Vagina (tissue), 2 donors: ENCODE results near the gene TEKTIP1. TPM values are rescaled to one million over a fixed set of nuclear protein-coding genes. Genes with fewer than 3 reads are reported as not detected.
"Not testable (repeated sequence)": the region's sequence is repeated elsewhere in the genome, so short reads cannot be mapped to it uniquely, and the experiment has no call there.

Experiments
- DNase-seq, 2 donors: peaks; one replicate each; pipeline ENCODE4 v3.0.0-alpha.2; 2017; ENCODE audit errors: extremely low spot score in 2 of 2
- H3K27ac ChIP-seq: fragments of 200-600 bp; sonication (generic); one replicate; pipeline ENCODE4 v1.5.1; 2019
- H3K27me3 ChIP-seq: fragments of 200-600 bp; sonication (generic); one replicate; pipeline ENCODE4 v1.5.1; 2019
- H3K36me3 ChIP-seq, 2 donors: fragments of 200-600 bp; sonication (generic); one replicate each; pipeline ENCODE4 v1.5.1; 2017 to 2019
- H3K4me1 ChIP-seq: fragments of 200-600 bp; sonication (generic); one replicate; pipeline ENCODE4 v1.5.1; 2019
- H3K4me3 ChIP-seq, 2 donors: fragments of 200-600 bp; sonication (generic); 1 replicate in 1 of 2; 2 replicates in 1 of 2; pipeline ENCODE4 v1.5.1; 2016 to 2019
- H3K9me3 ChIP-seq: fragments of 200-600 bp; sonication (generic); one replicate; pipeline ENCODE4 v1.5.1; 2019
- POLR2A ChIP-seq, 2 donors: fragments of 450-650 bp; IDR thresholded peaks; one replicate each; pipeline ENCODE4 v1.6.1; 2017; ENCODE audit warnings: antibody characterized with exemption in 2 of 2, mild to moderate bottlenecking in 2 of 2, moderate library complexity in 2 of 2
- POLR2AphosphoS5 ChIP-seq, 2 donors: sonication (generic); formaldehyde crosslinking; IDR thresholded peaks; one replicate each; pipeline ENCODE4 v1.9.0; 2017; ENCODE audit warnings: antibody characterized with exemption in 2 of 2, mild to moderate bottlenecking in 2 of 2, low read depth in 1 of 2; ENCODE audit not compliant: insufficient read depth in 1 of 2
- intact Hi-C: fragments of 100-400 bp; cut with DNase I; formaldehyde crosslinking; loops from one replicate; pipeline ENCODE4 v1.15.1; 2023
- total RNA-seq: library from RNA; depleted of rRNA; stranded (reverse); fragments of >200 nt; gene quantifications from one replicate; pipeline ENCODE4 v1.2.3, GENCODE V29; 2016
- TF ChIP-seq, protein P1 (sequence below), 3 experiments: fragments of 450-650 bp in 2 of 3; fragments of 200-600 bp in 1 of 3; sonication (generic) in 1 of 3; IDR thresholded peaks; one replicate each; pipeline ENCODE4 v1.5.1; 2017 to 2019; ENCODE audit warnings: antibody characterized with exemption in 3 of 3, mild to moderate bottlenecking in 2 of 3, moderate library complexity in 2 of 3

The TEKTIP1 gene
- total RNA-seq, 1 donor from 2014 or later: not detected

- DNase-seq: no peak
- Histone ChIP-seq H3K27me3 (no peaks in the 10 kb centered on the region), H3K4me1 (no peaks in the 10 kb centered on the region), H3K27ac (no peak overlapping the region), H3K4me3 (no peak overlapping the region), H3K36me3 (peaks cover 0 to 71% of the 10 kb centered on the region in 2 donors), H3K9me3 (no peaks in the 10 kb centered on the region)
- TF ChIP-seq POLR2A (IDR thresholded peaks at IDR 0.05): no peak
- TF ChIP-seq, protein P1, sequence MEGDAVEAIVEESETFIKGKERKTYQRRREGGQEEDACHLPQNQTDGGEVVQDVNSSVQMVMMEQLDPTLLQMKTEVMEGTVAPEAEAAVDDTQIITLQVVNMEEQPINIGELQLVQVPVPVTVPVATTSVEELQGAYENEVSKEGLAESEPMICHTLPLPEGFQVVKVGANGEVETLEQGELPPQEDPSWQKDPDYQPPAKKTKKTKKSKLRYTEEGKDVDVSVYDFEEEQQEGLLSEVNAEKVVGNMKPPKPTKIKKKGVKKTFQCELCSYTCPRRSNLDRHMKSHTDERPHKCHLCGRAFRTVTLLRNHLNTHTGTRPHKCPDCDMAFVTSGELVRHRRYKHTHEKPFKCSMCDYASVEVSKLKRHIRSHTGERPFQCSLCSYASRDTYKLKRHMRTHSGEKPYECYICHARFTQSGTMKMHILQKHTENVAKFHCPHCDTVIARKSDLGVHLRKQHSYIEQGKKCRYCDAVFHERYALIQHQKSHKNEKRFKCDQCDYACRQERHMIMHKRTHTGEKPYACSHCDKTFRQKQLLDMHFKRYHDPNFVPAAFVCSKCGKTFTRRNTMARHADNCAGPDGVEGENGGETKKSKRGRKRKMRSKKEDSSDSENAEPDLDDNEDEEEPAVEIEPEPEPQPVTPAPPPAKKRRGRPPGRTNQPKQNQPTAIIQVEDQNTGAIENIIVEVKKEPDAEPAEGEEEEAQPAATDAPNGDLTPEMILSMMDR (IDR thresholded peaks at IDR 0.05): no peak
- no peak for TF ChIP-seq POLR2AphosphoS5 (IDR thresholded peaks at IDR 0.05; ENCODE audit: insufficient read depth in 1 of 2, low read depth in 1 of 2)
- intact Hi-C loops: no loop called here
These were observed 10.9 kb upstream of the TEKTIP1 start for GRCh38 chr19:3528080-3528479.

DNA sequence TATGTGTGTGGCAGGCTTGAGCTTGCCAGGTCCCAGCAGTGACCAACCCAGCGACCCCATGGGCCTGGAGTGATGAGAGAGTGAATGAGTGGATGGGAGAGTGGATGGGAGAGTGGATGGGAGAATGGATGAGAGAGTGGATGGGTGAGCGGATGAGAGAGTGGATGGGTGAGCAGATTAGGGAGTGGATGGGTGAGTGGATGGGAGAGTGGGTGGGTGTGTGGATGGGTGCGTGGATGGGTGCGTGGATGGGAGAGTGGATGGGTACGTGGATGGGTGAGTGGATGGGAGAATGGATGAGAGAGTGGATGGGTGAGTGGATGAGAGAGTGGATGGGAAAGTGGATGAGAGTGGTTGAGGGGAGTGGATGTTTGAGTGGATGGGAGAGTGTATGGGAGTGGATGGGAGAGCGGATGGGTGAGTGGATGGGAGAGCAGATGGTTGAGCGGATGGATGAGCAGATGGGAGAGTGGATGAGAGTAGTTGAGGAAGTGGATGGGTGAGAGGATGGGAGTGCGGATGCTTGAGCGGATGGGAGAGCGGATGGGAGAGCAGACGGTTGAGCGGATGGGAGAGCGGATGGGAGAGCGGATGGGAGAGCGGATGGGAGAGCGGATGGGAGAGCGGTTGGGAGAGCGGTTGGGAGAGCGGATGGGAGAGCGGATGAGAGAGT lies 10.3 kb upstream of the TEKTIP1 start:
- Histone ChIP-seq H3K36me3 (peaks cover 0 to 71% of the 10 kb centered on the region in 2 donors), H3K9me3 (no peaks in the 10 kb centered on the region)
- intact Hi-C loops: no loop called here

GRCh38 chr19:3529299-3529698 lies 9.7 kb upstream of the TEKTIP1 start:
- H3K4me1 ChIP-seq, H3K9me3 ChIP-seq, DNase-seq, H3K27ac ChIP-seq, H3K27me3 ChIP-seq, H3K4me3 ChIP-seq, intact Hi-C loops: not testable (repeated sequence)
- H3K36me3 ChIP-seq: peaks cover 0 to 72% of the 10 kb centered on the region in 2 donors

More for the DNA sequence above, 10.3 kb upstream of the TEKTIP1 start:
- TF ChIP-seq, protein P1 (IDR thresholded peaks at IDR 0.05): no peak
- TF ChIP-seq POLR2AphosphoS5 (IDR thresholded peaks at IDR 0.05; ENCODE audit: insufficient read depth in 1 of 2, low read depth in 1 of 2) (no peak), POLR2A (IDR thresholded peaks at IDR 0.05) (no peak)
- Histone ChIP-seq H3K27ac (no peak overlapping the region), H3K27me3 (no peaks in the 10 kb centered on the region), H3K4me3 (no peak overlapping the region), H3K4me1 (no peaks in the 10 kb centered on the region)
- DNase-seq: no peak

- TF ChIP-seq POLR2A (IDR thresholded peaks at IDR 0.05): no peak
- TF ChIP-seq POLR2AphosphoS5 (IDR thresholded peaks at IDR 0.05; ENCODE audit: insufficient read depth in 1 of 2, low read depth in 1 of 2): no peak
- TF ChIP-seq, protein P1 (IDR thresholded peaks at IDR 0.05): no peak
- peaks cover 0 to 74% of the 10 kb centered on the region in 2 donors for H3K36me3 ChIP-seq
- H3K9me3 ChIP-seq: no peaks in the 10 kb centered on the region
- no peaks in the 10 kb centered on the region for H3K4me1 ChIP-seq
- no peaks in the 10 kb centered on the region for H3K27me3 ChIP-seq
- no peak overlapping the region for H3K27ac ChIP-seq
- no peak overlapping the region for H3K4me3 ChIP-seq
- intact Hi-C loops: no loop called here
- no peak for DNase-seq
These were observed 8.6 kb upstream of the TEKTIP1 start for GRCh38 chr19:3530389-3530788.

GRCh38 chr19:3531716-3532115 lies 7.3 kb upstream of the TEKTIP1 start:
- Histone ChIP-seq H3K4me3 (no peak overlapping the region), H3K36me3 (peaks cover 0 to 67% of the 10 kb centered on the region in 2 donors), H3K9me3 (no peaks in the 10 kb centered on the region), H3K27ac (no peak overlapping the region), H3K4me1 (peaks cover 6% of the 10 kb centered on the region), H3K27me3 (no peaks in the 10 kb centered on the region)
- intact Hi-C loops: no loop called here
- DNase-seq: no peak
- no peak for TF ChIP-seq POLR2A (IDR thresholded peaks at IDR 0.05)
- TF ChIP-seq, protein P1 (IDR thresholded peaks at IDR 0.05): no peak
- no peak for TF ChIP-seq POLR2AphosphoS5 (IDR thresholded peaks at IDR 0.05; ENCODE audit: insufficient read depth in 1 of 2, low read depth in 1 of 2)
